Smooth muscle cell (in vitro differentiated cells): ENCODE data around the gene GALNT17. TPM values are rescaled to one million over a fixed set of nuclear protein-coding genes. Genes with fewer than 3 reads are reported as not detected.
A peak's percentile ranks its signal among the peaks of the same experiment; 100 is the strongest.

Experiments used
- DNase-seq: peaks from one replicate; lab custom pipeline; 2025; ENCODE audit not compliant: unreplicated experiment; lab: John Stamatoyannopoulos, UW
- H2AFZ ChIP-seq: fragments of 200-600 bp; sonication (generic); 2 replicates; pipeline ENCODE4 v1.6.0; 2016; ENCODE audit warnings: antibody characterized with exemption, low read depth, mild to moderate bottlenecking
- H3F3A ChIP-seq: fragments of 200-600 bp; sonication (generic); 2 replicates; pipeline ENCODE4 v1.6.0; 2017; ENCODE audit warnings: antibody characterized with exemption, low read depth
- H3K27ac ChIP-seq: fragments of 200-600 bp; sonication (generic); 2 replicates; pipeline ENCODE4 v1.5.1; 2016; ENCODE audit warnings: low read depth, mild to moderate bottlenecking
- H3K27me3 ChIP-seq: fragments of 200-600 bp; sonication (generic); 2 replicates; pipeline ENCODE4 v1.6.1; 2016; ENCODE audit warnings: low read depth, mild to moderate bottlenecking
- H3K36me3 ChIP-seq: fragments of 200-600 bp; sonication (generic); 2 replicates; pipeline ENCODE4 v1.5.1; 2016; ENCODE audit warnings: low read depth
- H3K4me1 ChIP-seq: fragments of 200-600 bp; sonication (generic); 2 replicates; pipeline ENCODE4 v1.5.1; 2016; ENCODE audit warnings: low read depth
- H3K4me2 ChIP-seq: fragments of 200-600 bp; sonication (generic); 2 replicates; pipeline ENCODE4 v1.6.0; 2016; ENCODE audit warnings: mild to moderate bottlenecking
- H3K4me3 ChIP-seq: fragments of 200-600 bp; sonication (generic); 2 replicates; pipeline ENCODE4 v1.5.1; 2016; ENCODE audit warnings: mild to moderate bottlenecking
- H3K79me2 ChIP-seq: fragments of 200-600 bp; sonication (generic); 2 replicates; pipeline ENCODE4 v1.6.0; 2016; ENCODE audit warnings: low read depth, mild to moderate bottlenecking
- H3K9ac ChIP-seq: fragments of 200-600 bp; sonication (generic); 2 replicates; pipeline ENCODE4 v1.6.0; 2016; ENCODE audit warnings: low read depth
- H3K9me3 ChIP-seq: fragments of 200-600 bp; sonication (generic); replicated peaks from 2 replicates; pipeline ENCODE4 v1.5.1; 2016; ENCODE audit warnings: low read depth
- H4K20me1 ChIP-seq: fragments of 200-600 bp; sonication (generic); 2 replicates; pipeline ENCODE4 v1.6.0; 2016; ENCODE audit warnings: low read depth
- WGBS: methylation state at CpG from one replicate; pipeline ENCODE4 v1.1.7; 2016; ENCODE audit warnings: low lambda C conversion rate; 5-methylcytosine and 5-hydroxymethylcytosine counted together
- polyA plus RNA-seq: library from polyadenylated mRNA; unstranded; fragments of >200 nt; fragmentation: Nextera tagmentation; extraction: Ambion mirVana; gene quantifications from 2 replicates; pipeline ENCODE4 v1.2.1, GENCODE V29; 2016
- total RNA-seq: library from RNA; depleted of rRNA; stranded (reverse); fragments of >200 nt; gene quantifications from 2 replicates; pipeline ENCODE4 v1.2.3, GENCODE V29; 2014
- TF ChIP-seq, protein P1 (sequence below): fragments of 200-600 bp; sonication (generic); IDR thresholded peaks from 2 replicates; pipeline ENCODE4 v1.5.1; 2017; ENCODE audit warnings: borderline replicate concordance, mild to moderate bottlenecking, antibody characterized with exemption; ENCODE audit not compliant: insufficient read depth, poor library complexity, severe bottlenecking

The GALNT17 gene
- total and polyA plus RNA-seq, 2 experiments from 2014 or later = 0.38 to 0.45 TPM

DNA sequence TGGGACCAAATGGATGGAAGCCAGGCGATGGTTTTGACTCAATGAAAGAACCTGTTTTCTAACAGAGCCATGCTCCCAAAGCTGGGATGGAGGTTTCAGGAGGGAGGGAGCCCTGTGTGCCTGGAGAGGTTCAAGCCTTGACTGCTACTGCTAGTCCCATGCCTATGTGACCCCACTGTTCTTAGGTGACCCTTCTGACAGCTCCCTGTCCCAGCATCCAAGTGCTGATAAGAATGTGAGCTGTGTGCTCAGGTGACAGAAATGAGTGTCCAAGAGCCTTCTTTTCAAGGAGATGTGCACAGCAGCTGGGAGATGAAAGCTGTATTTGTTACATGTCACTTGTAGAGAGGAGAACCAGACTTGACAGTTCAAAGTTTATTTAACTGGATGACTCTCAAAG, 595.4 kb downstream of the GALNT17 start:
- no peaks in the 10 kb centered on the region for H3F3A ChIP-seq
- no peak overlapping the region for H3K4me2 ChIP-seq
- TF ChIP-seq, protein P1, sequence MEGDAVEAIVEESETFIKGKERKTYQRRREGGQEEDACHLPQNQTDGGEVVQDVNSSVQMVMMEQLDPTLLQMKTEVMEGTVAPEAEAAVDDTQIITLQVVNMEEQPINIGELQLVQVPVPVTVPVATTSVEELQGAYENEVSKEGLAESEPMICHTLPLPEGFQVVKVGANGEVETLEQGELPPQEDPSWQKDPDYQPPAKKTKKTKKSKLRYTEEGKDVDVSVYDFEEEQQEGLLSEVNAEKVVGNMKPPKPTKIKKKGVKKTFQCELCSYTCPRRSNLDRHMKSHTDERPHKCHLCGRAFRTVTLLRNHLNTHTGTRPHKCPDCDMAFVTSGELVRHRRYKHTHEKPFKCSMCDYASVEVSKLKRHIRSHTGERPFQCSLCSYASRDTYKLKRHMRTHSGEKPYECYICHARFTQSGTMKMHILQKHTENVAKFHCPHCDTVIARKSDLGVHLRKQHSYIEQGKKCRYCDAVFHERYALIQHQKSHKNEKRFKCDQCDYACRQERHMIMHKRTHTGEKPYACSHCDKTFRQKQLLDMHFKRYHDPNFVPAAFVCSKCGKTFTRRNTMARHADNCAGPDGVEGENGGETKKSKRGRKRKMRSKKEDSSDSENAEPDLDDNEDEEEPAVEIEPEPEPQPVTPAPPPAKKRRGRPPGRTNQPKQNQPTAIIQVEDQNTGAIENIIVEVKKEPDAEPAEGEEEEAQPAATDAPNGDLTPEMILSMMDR = no peak
- H3K4me3 ChIP-seq = no peak overlapping the region
- no peak overlapping the region for H2AFZ ChIP-seq
- H3K27ac ChIP-seq = no peak overlapping the region
- no peaks in the 10 kb centered on the region for H4K20me1 ChIP-seq
- no peaks in the 10 kb centered on the region for H3K4me1 ChIP-seq
- no peak overlapping the region for H3K9ac ChIP-seq
- DNase-seq = no peak
- H3K27me3 ChIP-seq = peaks cover 17% of the 10 kb centered on the region
- H3K79me2 ChIP-seq = no peaks in the 10 kb centered on the region
- no peaks in the 10 kb centered on the region for H3K36me3 ChIP-seq
- no peaks in the 10 kb centered on the region for H3K9me3 ChIP-seq
- WGBS = 92% methylated on average over 1 of the region's 1 CpG

DNA sequence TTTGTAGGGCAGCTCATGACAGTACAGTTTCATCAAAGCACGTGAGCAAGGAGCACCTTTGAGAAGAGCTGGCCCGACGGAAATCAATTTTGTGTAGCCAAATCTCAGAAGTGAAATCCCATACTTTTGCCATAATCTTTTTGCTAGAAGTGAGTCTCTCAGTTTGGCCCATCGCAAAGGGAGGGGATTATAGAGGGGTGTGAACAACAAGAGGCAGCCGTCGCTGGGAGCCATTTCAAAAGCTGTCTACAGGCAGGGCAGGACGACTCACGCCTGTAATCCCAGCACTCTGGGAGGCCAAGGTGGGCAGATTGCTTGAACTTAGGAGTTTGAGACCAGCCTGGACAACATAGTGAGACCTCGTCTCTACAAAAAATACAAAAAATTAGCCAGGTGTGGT, 599.8 kb downstream of the GALNT17 start:
- WGBS = 82% methylated on average over 9 of the region's 9 CpGs
- no peak for DNase-seq
- no peaks in the 10 kb centered on the region for H4K20me1 ChIP-seq
- TF ChIP-seq, protein P1 = no peak
- peaks cover 12% of the 10 kb centered on the region for H3K27me3 ChIP-seq
- no peak overlapping the region for H3K27ac ChIP-seq
- H3K9ac ChIP-seq = no peak overlapping the region
- no peaks in the 10 kb centered on the region for H3F3A ChIP-seq
- no peak overlapping the region for H3K4me2 ChIP-seq
- H3K36me3 ChIP-seq = no peaks in the 10 kb centered on the region
- H3K9me3 ChIP-seq = no peaks in the 10 kb centered on the region
- no peak overlapping the region for H2AFZ ChIP-seq
- H3K4me3 ChIP-seq = no peak overlapping the region
- no peaks in the 10 kb centered on the region for H3K4me1 ChIP-seq
- H3K79me2 ChIP-seq = no peaks in the 10 kb centered on the region

DNA sequence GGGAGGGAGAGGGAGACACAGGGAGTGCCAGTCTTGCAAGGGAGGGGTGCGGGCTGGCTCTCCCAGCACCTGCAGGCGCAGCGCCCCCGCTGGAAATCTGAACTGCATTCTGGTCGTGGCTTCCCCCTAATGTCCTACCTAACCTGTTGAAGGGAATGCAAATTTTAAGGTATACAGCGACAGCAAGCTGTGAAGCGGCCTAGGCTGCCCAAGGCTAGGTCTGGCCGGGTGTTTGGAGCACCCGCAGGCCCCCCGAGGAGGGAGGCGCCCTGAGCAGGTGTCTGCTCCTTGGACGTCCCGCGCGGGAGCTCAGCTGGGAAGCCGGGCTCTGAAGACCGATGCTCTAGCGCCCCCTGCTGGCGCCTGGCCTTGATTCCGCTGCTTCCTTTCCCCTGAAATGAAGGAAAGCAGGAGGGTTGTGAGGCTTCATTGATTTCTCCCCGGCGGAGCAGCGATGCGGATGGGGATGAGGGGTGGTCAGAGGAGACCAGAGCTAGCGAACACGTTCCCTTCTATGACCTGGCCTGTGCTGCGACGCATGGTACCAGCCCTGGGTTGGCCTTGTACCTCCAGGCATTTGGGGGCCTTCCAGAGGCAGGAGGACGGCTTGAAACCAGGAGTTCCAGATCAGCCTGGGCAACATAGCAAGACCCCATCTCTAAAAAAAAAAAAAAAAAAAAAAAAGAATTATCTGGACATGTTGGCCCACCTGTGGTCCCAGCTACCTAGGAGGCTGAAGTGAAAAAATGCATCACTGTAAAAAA, 601.3 kb downstream of the GALNT17 start:
- no peaks in the 10 kb centered on the region for H3F3A ChIP-seq
- no peaks in the 10 kb centered on the region for H4K20me1 ChIP-seq
- DNase-seq = peak; percentile 51
- WGBS = 10% methylated on average over 28 of the region's 29 CpGs
- no peak overlapping the region for H3K4me3 ChIP-seq
- no peak overlapping the region for H3K9ac ChIP-seq
- no peaks in the 10 kb centered on the region for H3K27me3 ChIP-seq
- no peaks in the 10 kb centered on the region for H3K79me2 ChIP-seq
- H3K4me1 ChIP-seq = no peaks in the 10 kb centered on the region
- peak overlapping the region; percentile 72 for H3K4me2 ChIP-seq
- no peak overlapping the region for H2AFZ ChIP-seq
- H3K27ac ChIP-seq = no peak overlapping the region
- TF ChIP-seq, protein P1 = peak; percentile 98
- H3K36me3 ChIP-seq = no peaks in the 10 kb centered on the region
- no peaks in the 10 kb centered on the region for H3K9me3 ChIP-seq
